GM10248 (cell line): ENCODE data around the gene ZDBF2.
A peak's percentile ranks its signal among the peaks of the same experiment; 100 is the strongest.

Experiments
- CTCF ChIA-PET: fragments of 300-600 bp; sonication (Branson Sonifier 250); formaldehyde crosslinking; extraction: SDS; loops from one replicate; lab custom pipeline; 2021; ENCODE audit warnings: antibody characterized with exemption; lab: Yijun Ruan, JAX
- POLR2A ChIA-PET: fragments of 350-650 bp; sonication (Branson Sonifier 250); formaldehyde crosslinking; extraction: SDS; loops from one replicate; lab custom pipeline; 2020; ENCODE audit warnings: antibody characterized with exemption; lab: Yijun Ruan, JAX
- DNase-seq: peaks from one replicate; pipeline ENCODE4 v3.0.0; 2012; ENCODE audit errors: extremely low spot score
- TF ChIP-seq, protein P1 (sequence below): IDR thresholded peaks from 2 replicates; pipeline ENCODE4 v1.5.1; 2012; ENCODE audit warnings: mild to moderate bottlenecking, low read depth; ENCODE audit errors: extremely low read depth, missing control alignments, control extremely low read depth

Gene ZDBF2

DNA sequence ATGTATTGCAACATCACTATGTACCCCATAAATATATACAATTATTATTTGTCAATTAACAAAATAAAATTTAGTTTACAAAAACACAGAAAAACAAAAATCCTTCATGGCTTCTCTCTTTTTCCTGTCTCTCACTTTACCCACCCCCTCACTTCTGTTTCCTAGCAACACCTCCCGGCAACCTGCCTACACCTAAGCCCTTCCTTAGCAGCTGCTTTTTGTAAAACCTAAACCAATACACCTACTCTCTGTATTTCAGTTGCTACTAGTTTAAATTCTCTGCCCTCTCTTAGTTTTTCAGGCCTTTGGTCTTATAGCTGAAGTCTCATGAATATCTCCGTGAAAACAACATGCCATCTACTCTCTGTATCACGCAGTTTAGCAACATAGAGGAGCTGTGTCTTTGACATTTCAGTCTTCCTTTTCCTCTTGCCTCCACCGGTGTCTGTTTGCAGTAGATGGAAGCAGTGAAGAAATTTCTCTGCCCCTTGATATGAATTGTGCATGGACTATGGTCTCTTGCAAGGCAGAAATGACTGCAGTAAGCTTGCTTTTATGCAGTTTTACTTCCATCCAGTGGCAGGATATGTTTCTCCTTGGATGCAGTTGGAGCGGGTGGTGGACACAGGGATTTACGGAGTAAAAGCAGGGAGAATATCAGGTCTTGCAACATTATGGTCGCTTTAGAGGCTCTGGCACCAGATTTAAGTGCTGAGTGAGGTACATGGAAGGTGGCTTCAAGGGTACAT, 42.0 kb upstream of the ZDBF2 start:
- POLR2A ChIA-PET, result no interaction called here
- CTCF ChIA-PET, result interaction anchor here (0.7 to 1.3 kb wide), 2 partner anchors 12 to 14 kb away, joined by 3 to 4 read pairs; no protein-coding TSS in a partner anchor
- no peak for DNase-seq
- TF ChIP-seq, protein P1, sequence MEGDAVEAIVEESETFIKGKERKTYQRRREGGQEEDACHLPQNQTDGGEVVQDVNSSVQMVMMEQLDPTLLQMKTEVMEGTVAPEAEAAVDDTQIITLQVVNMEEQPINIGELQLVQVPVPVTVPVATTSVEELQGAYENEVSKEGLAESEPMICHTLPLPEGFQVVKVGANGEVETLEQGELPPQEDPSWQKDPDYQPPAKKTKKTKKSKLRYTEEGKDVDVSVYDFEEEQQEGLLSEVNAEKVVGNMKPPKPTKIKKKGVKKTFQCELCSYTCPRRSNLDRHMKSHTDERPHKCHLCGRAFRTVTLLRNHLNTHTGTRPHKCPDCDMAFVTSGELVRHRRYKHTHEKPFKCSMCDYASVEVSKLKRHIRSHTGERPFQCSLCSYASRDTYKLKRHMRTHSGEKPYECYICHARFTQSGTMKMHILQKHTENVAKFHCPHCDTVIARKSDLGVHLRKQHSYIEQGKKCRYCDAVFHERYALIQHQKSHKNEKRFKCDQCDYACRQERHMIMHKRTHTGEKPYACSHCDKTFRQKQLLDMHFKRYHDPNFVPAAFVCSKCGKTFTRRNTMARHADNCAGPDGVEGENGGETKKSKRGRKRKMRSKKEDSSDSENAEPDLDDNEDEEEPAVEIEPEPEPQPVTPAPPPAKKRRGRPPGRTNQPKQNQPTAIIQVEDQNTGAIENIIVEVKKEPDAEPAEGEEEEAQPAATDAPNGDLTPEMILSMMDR, result no peak

DNA sequence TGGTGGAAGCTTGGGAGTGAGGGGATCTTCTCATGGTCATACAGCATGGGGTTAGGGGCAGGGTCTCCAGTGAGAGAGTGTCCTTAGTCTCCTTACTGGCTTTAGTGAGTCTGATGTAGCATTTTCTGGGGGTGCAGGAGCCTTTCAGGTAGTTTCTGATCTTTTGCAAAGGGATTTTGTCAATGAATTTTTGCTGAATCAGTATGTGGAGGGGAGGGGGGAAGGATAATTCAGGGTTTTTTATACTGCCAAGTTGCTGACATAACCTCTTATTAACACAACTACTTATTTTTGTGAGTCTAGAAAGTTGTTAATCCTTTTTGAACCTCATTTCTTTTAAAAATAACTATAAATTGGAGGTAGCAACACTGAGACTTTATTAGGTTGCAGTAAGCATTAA, 35.3 kb upstream of the ZDBF2 start:
- TF ChIP-seq, protein P1, result no peak
- CTCF ChIA-PET, result no interaction called here
- DNase-seq, result no peak
- POLR2A ChIA-PET, result no interaction called here

DNA sequence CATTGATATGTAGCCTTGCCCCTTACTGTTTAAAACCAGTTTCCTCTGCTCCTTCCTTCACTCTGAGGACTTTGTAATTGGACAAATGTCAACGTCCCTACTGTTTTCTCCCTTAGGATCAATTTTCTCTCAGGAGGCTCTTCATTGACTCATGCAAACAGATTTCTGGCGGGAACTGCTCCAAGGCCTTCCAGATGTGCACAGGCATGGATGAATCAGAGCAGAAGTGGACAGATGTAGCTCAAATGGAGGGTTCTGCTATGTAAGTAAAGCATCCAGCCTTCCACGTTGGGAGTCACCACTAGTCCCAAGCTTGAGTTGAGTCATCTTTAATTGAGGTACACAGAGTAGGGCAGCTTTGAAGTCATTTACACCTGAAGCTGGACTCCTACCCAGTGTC, 34.1 kb upstream of the ZDBF2 start:
- POLR2A ChIA-PET, result no interaction called here
- no peak for DNase-seq
- CTCF ChIA-PET, result no interaction called here
- TF ChIP-seq, protein P1, result no peak

DNA sequence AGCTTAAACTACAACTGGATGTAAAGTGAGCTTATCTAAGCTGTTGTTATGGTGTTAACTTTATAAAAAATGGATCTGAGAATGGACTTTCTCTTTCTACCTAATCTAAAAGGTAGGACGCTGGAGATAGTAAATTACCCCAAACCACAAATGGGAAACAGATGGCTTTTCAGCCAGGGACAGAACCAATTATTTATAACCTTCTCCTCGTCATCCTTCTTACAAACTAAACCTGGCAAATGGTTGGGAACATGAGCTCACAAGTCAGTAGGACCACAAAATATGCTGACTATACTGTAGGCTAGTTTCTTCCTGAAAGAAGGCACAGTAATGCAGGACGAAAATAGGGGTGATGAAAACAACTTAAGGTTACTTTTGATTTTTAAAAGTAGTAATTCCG, 32.7 kb upstream of the ZDBF2 start:
- TF ChIP-seq, protein P1, result no peak
- POLR2A ChIA-PET, result no interaction called here
- CTCF ChIA-PET, result no interaction called here
- no peak for DNase-seq

DNA sequence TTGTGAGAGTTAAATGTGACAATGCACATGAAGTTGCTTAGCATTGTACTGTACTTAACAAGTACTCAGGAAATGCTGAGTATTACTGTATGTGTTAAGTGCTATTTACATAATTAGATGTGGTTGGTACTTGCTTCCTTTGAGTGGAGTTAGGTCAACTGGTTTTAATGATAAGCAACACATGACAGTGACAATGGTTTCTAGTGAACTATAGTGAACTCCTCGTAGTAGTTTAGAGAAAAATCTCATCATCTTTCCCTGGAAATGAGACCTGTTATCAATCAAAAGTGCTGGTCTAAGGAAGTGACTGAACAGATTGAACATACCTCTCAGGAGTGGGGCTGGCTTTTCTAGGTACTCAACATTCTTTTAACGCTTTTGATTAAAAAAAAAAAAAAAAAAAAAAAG, 29.2 kb upstream of the ZDBF2 start:
- ChIA-PET POLR2A (interaction anchor here (0.7 kb wide), 1 partner anchor 244 kb away, joined by 5 read pairs; no protein-coding TSS in a partner anchor), CTCF (interaction anchor here (1.5 kb wide), 1 partner anchor 13 kb away, joined by 4 read pairs; no protein-coding TSS in a partner anchor)
- DNase-seq, result no peak
- TF ChIP-seq, protein P1, result no peak

DNA sequence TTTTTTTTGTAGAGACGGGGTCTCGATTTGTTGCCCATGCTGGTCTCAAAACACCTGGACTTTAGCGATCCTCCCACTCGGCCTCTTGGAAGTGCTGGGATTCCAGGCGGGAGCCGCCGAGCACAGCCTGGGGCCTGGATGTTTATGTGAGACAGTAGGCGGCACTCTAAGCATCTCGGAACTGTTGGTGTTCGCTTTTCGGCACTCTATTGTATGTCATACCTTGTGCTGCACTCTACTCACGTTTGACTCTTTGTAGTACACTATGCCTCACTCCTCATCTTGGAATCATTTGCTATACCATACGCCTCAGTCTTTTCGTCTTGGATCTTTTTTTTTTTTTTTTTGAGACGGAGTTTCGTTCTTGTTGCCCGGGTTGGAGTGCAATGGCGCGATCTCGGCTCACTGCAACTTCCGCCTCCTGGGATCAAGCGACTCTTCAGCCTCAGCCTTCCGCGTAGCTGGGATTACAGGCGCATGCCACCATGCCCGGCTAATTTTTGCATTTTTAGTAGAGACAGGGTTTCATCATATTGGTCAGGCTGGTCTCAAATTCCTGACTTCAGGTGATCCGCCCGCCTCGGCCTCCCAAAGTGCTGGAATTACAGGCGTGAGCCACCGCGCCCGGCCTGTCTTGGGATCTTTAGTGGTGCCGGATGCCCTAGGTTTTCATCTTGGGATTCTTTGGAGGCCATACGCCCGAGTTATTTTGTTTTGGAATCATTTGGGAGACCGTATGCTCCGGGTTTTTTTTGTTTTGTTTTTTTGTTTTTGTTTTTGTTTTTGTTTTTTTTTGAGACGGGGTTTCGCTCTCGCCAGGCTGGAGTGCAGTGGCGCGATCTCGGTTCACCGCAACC, 24.2 kb upstream of the ZDBF2 start:
- ChIA-PET POLR2A (no interaction called here), CTCF (no interaction called here)
- TF ChIP-seq, protein P1, result peak; percentile 34
- DNase-seq, result peak; percentile 49
